ENCODE results near the gene HECTD3. TPM values are rescaled to one million over a fixed set of nuclear protein-coding genes. Genes with fewer than 3 reads are reported as not detected.
"Not testable (repeated sequence)": the region's sequence is repeated elsewhere in the genome, so short reads cannot be mapped to it uniquely, and the experiment has no call there.

Gene HECTD3
- total RNA-seq, 4 donors from 2014 or later = 70.5 to 321 (median 133) TPM

- Histone ChIP-seq H3K36me3 (peaks cover 0 to 6% (median 0%) of the 10 kb centered on the region in 4 donors), H3K4me1 (no peaks in the 10 kb centered on the region), H3K27me3 (no peaks in the 10 kb centered on the region), H3K4me3 (no peak overlapping the region), H3K9me3 (no peaks in the 10 kb centered on the region), H3K27ac (no peak overlapping the region)
- no peak for DNase-seq
- in situ Hi-C loops (cut with MboI; ENCODE audit: low pct_ligation_motif_present in 1 of 4, low pct_unique_long_range_greater_than_20kb in 1 of 4, low sequenced_read_pairs in 3 of 4) = no loop called here
- 65 to 75% methylated on average over 1 to 3 of the region's 3 CpGs for WGBS, 2 donors (ENCODE audit: low coverage in 1 of 2)
- intact Hi-C loops (cut with DNase I; ENCODE audit: low total_unique reads) = no loop called here
- TF ChIP-seq POLR2A (IDR thresholded peaks at IDR 0.05) (no peak), POLR2AphosphoS5 (IDR thresholded peaks at IDR 0.05) (no peak), EP300 (IDR thresholded peaks at IDR 0.05; ENCODE audit: low read depth) (no peak), CTCF (IDR thresholded peaks at IDR 0.05) (no peak)
These were observed 48.4 kb downstream of the HECTD3 start for GRCh38 chr1:44962729-44963128.

- WGBS, 2 donors (ENCODE audit: low coverage in 1 of 2) = 100% methylated on average over 4 of the region's 4 CpGs
- in situ Hi-C loops (cut with MboI; ENCODE audit: low pct_ligation_motif_present in 1 of 4, low pct_unique_long_range_greater_than_20kb in 1 of 4, low sequenced_read_pairs in 3 of 4); intact Hi-C loops (cut with DNase I; ENCODE audit: low total_unique reads); DNase-seq; H3K27me3 ChIP-seq; H3K4me1 ChIP-seq; H3K27ac ChIP-seq; H3K9me3 ChIP-seq; H3K4me3 ChIP-seq; H3K36me3 ChIP-seq: not testable (repeated sequence)
These were observed 49.1 kb downstream of the HECTD3 start for GRCh38 chr1:44962022-44962421.

- H3K36me3 ChIP-seq; DNase-seq; H3K4me3 ChIP-seq; H3K27ac ChIP-seq; H3K4me1 ChIP-seq; H3K9me3 ChIP-seq; H3K27me3 ChIP-seq; in situ Hi-C loops (cut with MboI; ENCODE audit: low pct_ligation_motif_present in 1 of 4, low pct_unique_long_range_greater_than_20kb in 1 of 4, low sequenced_read_pairs in 3 of 4); intact Hi-C loops (cut with DNase I; ENCODE audit: low total_unique reads): not testable (repeated sequence)
- 93 to 94% methylated on average over 3 of the region's 3 CpGs for WGBS, 2 donors (ENCODE audit: low coverage in 1 of 2)
These were observed 53.6 kb downstream of the HECTD3 start for GRCh38 chr1:44957566-44957965.

- H3K9me3 ChIP-seq; H3K4me3 ChIP-seq; H3K27ac ChIP-seq; intact Hi-C loops (cut with DNase I; ENCODE audit: low total_unique reads); in situ Hi-C loops (cut with MboI; ENCODE audit: low pct_ligation_motif_present in 1 of 4, low pct_unique_long_range_greater_than_20kb in 1 of 4, low sequenced_read_pairs in 3 of 4); H3K36me3 ChIP-seq; H3K4me1 ChIP-seq; H3K27me3 ChIP-seq; DNase-seq: not testable (repeated sequence)
- 88 to 93% methylated on average over 3 of the region's 3 CpGs for WGBS, 2 donors (ENCODE audit: low coverage in 1 of 2)
These were observed 55.0 kb downstream of the HECTD3 start for GRCh38 chr1:44956077-44956476.

Other genes with a start within 250 kb of the HECTD3 start
- gene RPS8, start 235.8 kb downstream of the HECTD3 start, total RNA-seq = 1,000 to 10,000 TPM in 3 of 4 donors, 100 to 1,000 TPM in 1; 505 to 1,630 (median 1,282) TPM
- 100 to 1,000 TPM in 2 of 4 donors, 10 to 100 TPM in 2; 48.8 to 208 (median 92.3) TPM for gene BEST4, start 223.2 kb downstream of the HECTD3 start, total RNA-seq
- 10 to 100 TPM; 12.4 to 87.2 (median 16.3) TPM for gene PLK3, start 210.9 kb downstream of the HECTD3 start, total RNA-seq
- gene DYNLT4, start 204.0 kb downstream of the HECTD3 start, total RNA-seq = 1 to 10 TPM in 1 of 4 donors, not detected in 3; 1.4 TPM
- gene BTBD19, start 202.8 kb downstream of the HECTD3 start, total RNA-seq = 10 to 100 TPM in 1 of 4 donors, 1 to 10 TPM in 3; 1.5 to 22.1 (median 3.7) TPM
- 1 to 10 TPM in 1 of 4 donors, under 1 TPM in 2, not detected in 1; 0.14 to 1.2 (median 0.64) TPM for gene PTCH2, start 168.1 kb downstream of the HECTD3 start, total RNA-seq
- gene EIF2B3, start 24.7 kb downstream of the HECTD3 start, total RNA-seq = 10 to 100 TPM in 1 of 4 donors, 1 to 10 TPM in 3; 1.4 to 15.6 (median 8.3) TPM
- gene UROD, start 930 bp upstream of the HECTD3 start, total RNA-seq = 10 to 100 TPM; 46.4 to 85.7 (median 63.9) TPM
- 10 to 100 TPM; 12.3 to 38.2 (median 13.7) TPM for gene ZSWIM5, start 195.3 kb upstream of the HECTD3 start, total RNA-seq